ENCODE measurements around the gene CDH23. TPM values are rescaled to one million over a fixed set of nuclear protein-coding genes. Genes with fewer than 3 reads are reported as not detected.

Gene CDH23
- total RNA-seq, 1 experiment from 2014 or later, result not detected

DNA sequence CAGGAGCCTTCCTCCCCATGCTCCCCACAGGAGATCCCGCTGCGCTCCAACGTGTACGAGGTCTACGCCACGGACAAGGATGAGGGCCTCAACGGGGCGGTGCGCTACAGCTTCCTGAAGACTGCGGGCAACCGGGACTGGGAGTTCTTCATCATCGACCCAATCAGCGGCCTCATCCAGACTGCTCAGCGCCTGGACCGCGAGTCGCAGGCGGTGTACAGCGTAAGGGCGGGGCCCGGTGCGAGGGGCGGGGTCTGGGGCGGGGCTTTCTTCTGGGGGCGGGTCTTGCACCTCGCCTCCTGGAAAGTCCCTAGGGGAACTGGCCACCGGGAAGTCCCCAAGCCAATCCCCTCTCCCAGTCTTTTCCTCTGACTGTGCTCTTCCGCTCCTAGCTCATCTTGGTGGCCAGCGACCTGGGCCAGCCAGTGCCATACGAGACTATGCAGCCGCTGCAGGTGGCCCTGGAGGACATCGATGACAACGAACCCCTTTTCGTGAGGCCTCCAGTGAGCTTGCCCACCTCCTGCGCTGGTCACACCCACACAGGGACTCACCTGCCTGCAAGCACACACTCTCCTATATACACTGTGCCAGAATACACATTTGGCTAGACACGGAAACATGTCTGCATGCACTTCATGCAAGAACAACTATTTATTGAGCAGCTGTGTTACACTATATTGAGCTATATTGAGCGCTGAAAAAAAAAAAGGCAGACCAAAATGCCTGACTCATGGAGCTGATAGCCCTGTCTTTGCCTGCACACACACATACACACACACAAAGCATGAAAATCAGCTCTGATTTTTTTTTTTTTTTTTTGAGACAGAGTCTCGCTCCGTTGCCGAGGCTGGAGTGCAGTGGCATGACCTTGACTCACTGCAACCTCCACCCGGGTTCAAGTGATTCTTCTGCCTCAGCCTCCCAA, 409.3 kb downstream of the CDH23 start:
- no peak overlapping the region for H3K27ac ChIP-seq (ENCODE audit: low read length)
- no peaks in the 10 kb centered on the region for H3K79me2 ChIP-seq (ENCODE audit: low read length)
- H3K9me3 ChIP-seq (ENCODE audit: low read length), result no peaks in the 10 kb centered on the region
- intact Hi-C loops (cut with micrococcal nuclease), result no loop called here
- ATAC-seq (no peak), DNase-seq (no peak)
- H3K4me3 ChIP-seq (ENCODE audit: low read length), result no peak overlapping the region
- H3K4me1 ChIP-seq (ENCODE audit: insufficient read depth, low read length), result no peaks in the 10 kb centered on the region
- H3K27me3 ChIP-seq (ENCODE audit: low read length), result no peaks in the 10 kb centered on the region
- H3K36me3 ChIP-seq (ENCODE audit: low read depth, low read length), result no peaks in the 10 kb centered on the region
- no peak overlapping the region for H3K4me2 ChIP-seq (ENCODE audit: low read length)
- ChIA-PET CTCF (interaction anchor here (0.6 kb wide), 3 partner anchors 33 to 169 kb away, joined by 3 to 6 read pairs (median 5); no protein-coding TSS in a partner anchor), POLR2A (ENCODE audit: unreplicated experiment) (no interaction called here)
- H3K9ac ChIP-seq (ENCODE audit: low read length), result no peak overlapping the region
- no peaks in the 10 kb centered on the region for H3K9me2 ChIP-seq (replicated peaks; ENCODE audit: low read length)
- TF ChIP-seq, protein P1, sequence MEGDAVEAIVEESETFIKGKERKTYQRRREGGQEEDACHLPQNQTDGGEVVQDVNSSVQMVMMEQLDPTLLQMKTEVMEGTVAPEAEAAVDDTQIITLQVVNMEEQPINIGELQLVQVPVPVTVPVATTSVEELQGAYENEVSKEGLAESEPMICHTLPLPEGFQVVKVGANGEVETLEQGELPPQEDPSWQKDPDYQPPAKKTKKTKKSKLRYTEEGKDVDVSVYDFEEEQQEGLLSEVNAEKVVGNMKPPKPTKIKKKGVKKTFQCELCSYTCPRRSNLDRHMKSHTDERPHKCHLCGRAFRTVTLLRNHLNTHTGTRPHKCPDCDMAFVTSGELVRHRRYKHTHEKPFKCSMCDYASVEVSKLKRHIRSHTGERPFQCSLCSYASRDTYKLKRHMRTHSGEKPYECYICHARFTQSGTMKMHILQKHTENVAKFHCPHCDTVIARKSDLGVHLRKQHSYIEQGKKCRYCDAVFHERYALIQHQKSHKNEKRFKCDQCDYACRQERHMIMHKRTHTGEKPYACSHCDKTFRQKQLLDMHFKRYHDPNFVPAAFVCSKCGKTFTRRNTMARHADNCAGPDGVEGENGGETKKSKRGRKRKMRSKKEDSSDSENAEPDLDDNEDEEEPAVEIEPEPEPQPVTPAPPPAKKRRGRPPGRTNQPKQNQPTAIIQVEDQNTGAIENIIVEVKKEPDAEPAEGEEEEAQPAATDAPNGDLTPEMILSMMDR (conservative IDR thresholded peaks at IDR 0.05; ENCODE audit: low read depth, low read length), result no peak
- TF ChIP-seq EZH2 (IDR thresholded peaks at IDR 0.05; ENCODE audit: low read length, unreplicated experiment) (no peak), EZH2phosphoT487 (IDR thresholded peaks at IDR 0.05; ENCODE audit: borderline replicate concordance, low read length) (no peak)
- H3F3A ChIP-seq (ENCODE audit: low read length, unreplicated experiment), result no peaks in the 10 kb centered on the region
- no TSS peak for BruUV-seq (replicated peaks)
- H2AFZ ChIP-seq (ENCODE audit: low read length), result no peak overlapping the region
- no peaks in the 10 kb centered on the region for H4K20me1 ChIP-seq (ENCODE audit: low read length)

DNA sequence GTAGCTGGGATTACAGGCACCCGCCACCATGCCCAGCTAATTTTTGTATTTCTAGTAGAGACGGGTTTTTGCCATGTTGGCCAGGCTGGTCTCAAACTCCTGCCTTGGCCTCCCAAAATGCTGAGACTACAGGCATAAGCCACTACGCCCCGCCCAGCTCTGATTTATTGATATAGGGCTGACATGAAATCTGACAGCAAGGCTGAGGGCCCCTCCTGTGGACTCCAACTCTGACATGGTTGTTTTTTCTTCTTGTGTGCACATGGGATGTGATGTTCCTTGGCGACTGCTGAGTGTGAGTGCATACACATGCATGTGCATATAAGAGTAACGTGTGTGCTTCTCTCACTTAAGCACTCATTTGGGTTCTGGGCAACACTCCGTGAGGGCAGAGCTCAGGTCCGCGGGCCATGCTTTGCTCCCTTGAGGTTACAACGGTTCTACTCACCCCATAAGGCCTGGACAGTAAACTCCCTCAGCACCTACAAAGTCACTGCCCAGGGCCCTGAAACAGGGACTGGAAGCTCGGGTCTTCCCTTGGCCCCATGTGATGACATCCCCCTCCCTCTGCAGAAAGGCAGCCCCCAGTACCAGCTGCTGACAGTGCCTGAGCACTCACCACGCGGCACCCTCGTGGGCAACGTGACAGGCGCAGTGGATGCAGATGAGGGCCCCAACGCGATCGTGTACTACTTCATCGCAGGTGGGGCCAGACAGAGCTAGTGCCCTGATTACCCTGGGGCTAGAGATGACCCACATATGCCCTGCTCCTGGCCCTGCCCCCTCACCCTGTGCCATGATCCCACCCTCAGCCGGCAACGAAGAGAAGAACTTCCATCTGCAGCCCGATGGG, 410.2 kb downstream of the CDH23 start:
- DNase-seq (no peak), ATAC-seq (no peak)
- H2AFZ ChIP-seq (ENCODE audit: low read length), result no peak overlapping the region
- TF ChIP-seq EZH2phosphoT487 (IDR thresholded peaks at IDR 0.05; ENCODE audit: borderline replicate concordance, low read length) (no peak), EZH2 (IDR thresholded peaks at IDR 0.05; ENCODE audit: low read length, unreplicated experiment) (no peak)
- TF ChIP-seq, protein P1 (conservative IDR thresholded peaks at IDR 0.05; ENCODE audit: low read depth, low read length), result no peak
- no TSS peak for BruUV-seq (replicated peaks)
- no peak overlapping the region for H3K4me2 ChIP-seq (ENCODE audit: low read length)
- H3K9me3 ChIP-seq (ENCODE audit: low read length), result no peaks in the 10 kb centered on the region
- no peaks in the 10 kb centered on the region for H4K20me1 ChIP-seq (ENCODE audit: low read length)
- H3K79me2 ChIP-seq (ENCODE audit: low read length), result no peaks in the 10 kb centered on the region
- H3K27ac ChIP-seq (ENCODE audit: low read length), result no peak overlapping the region
- no peaks in the 10 kb centered on the region for H3K4me1 ChIP-seq (ENCODE audit: insufficient read depth, low read length)
- no peaks in the 10 kb centered on the region for H3K9me2 ChIP-seq (replicated peaks; ENCODE audit: low read length)
- H3K36me3 ChIP-seq (ENCODE audit: low read depth, low read length), result no peaks in the 10 kb centered on the region
- H3K27me3 ChIP-seq (ENCODE audit: low read length), result no peaks in the 10 kb centered on the region
- ChIA-PET CTCF (interaction anchor here (0.6 kb wide), 1 partner anchor 34 kb away, joined by 5 read pairs; no protein-coding TSS in a partner anchor), POLR2A (ENCODE audit: unreplicated experiment) (no interaction called here)
- H3K9ac ChIP-seq (ENCODE audit: low read length), result no peak overlapping the region
- no peaks in the 10 kb centered on the region for H3F3A ChIP-seq (ENCODE audit: low read length, unreplicated experiment)
- H3K4me3 ChIP-seq (ENCODE audit: low read length), result no peak overlapping the region
- intact Hi-C loops (cut with micrococcal nuclease), result no loop called here
